HFFc6 (cell line): ENCODE results near the gene ZNRF3. TPM values are rescaled to one million over a fixed set of nuclear protein-coding genes. Genes with fewer than 3 reads are reported as not detected.

Experiments
- DNase-seq: peaks from one replicate; pipeline ENCODE4 v3.0.0-alpha.2; 2018
- H3K27ac Mint-ChIP-seq: 2 replicates; pipeline ENCODE4 v1.8.0; 2020; ENCODE audit warnings: mild to moderate bottlenecking, mixed read lengths
- H3K27me3 Mint-ChIP-seq: 2 replicates; pipeline ENCODE4 v1.8.0; 2021; ENCODE audit warnings: mild to moderate bottlenecking, moderate library complexity, mixed read lengths; ENCODE audit not compliant: insufficient read depth
- H3K36me3 Mint-ChIP-seq: 2 replicates; pipeline ENCODE4 v1.8.0; 2021; ENCODE audit warnings: low read depth, mixed read lengths
- H3K4me1 Mint-ChIP-seq: 2 replicates; pipeline ENCODE4 v1.8.0; 2020; ENCODE audit warnings: low read depth, mixed read lengths
- H3K4me3 Mint-ChIP-seq: 2 replicates; pipeline ENCODE4 v1.8.0; 2020; ENCODE audit warnings: mild to moderate bottlenecking, moderate library complexity, mixed read lengths
- H3K9me3 Mint-ChIP-seq: 2 replicates; pipeline ENCODE4 v1.8.0; 2020; ENCODE audit warnings: mild to moderate bottlenecking, mixed read lengths
- total RNA-seq, 6 experiments: library from RNA; stranded (reverse); fragmentation: NEBNext Ultra II Directional; extraction: Animal tissue kit (Norgen Biotek cat#: 25700); gene quantifications; 2 replicates in 1 of 6; 3 replicates in 5 of 6; pipeline ENCODE4 v1.2.3, GENCODE V29; 2021
- TF ChIP-seq, protein P1 (sequence below): fragments of 200-600 bp; sonication (generic); IDR thresholded peaks from 2 replicates; pipeline ENCODE4 v1.5.0; 2021; ENCODE audit warnings: antibody characterized with exemption, mild to moderate bottlenecking

The ZNRF3 gene
- total RNA-seq, 6 experiments from 2014 or later: 3.3 to 4.7 (median 3.6) TPM

DNA sequence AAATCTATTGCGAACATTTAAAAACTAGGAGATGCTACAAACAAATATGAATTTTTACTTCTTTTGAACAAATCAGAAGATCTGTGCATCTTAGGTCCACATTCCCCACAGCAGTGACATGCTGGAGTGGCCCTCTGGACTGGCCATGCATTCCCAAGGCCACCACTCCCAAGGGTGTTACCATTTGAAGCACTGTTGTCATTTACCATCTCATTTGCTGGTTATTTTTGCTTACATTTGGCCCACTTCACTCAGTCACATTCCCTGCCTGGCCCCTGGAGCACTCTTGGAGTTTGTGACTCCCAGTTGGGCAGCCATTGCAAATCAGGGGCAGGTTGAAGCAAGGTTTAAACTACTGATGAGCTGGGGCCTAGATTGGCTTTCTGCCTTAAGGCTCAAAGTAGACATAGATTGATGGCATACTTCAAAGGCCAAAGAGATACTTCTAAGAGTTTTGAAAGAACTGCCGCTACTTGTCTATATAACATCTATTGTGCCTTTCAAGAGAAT, 8.5 kb upstream of the ZNRF3 start:
- Mint-ChIP-seq H3K4me1 (peaks cover 6% of the 10 kb centered on the region; the same call in 1 of the 2 replicates), H3K36me3 (no peaks in the 10 kb centered on the region), H3K27me3 (peaks cover 3% of the 10 kb centered on the region; the same call in 1 of the 2 replicates), H3K9me3 (no peaks in the 10 kb centered on the region), H3K27ac (no peak overlapping the region), H3K4me3 (no peak overlapping the region)
- TF ChIP-seq, protein P1, sequence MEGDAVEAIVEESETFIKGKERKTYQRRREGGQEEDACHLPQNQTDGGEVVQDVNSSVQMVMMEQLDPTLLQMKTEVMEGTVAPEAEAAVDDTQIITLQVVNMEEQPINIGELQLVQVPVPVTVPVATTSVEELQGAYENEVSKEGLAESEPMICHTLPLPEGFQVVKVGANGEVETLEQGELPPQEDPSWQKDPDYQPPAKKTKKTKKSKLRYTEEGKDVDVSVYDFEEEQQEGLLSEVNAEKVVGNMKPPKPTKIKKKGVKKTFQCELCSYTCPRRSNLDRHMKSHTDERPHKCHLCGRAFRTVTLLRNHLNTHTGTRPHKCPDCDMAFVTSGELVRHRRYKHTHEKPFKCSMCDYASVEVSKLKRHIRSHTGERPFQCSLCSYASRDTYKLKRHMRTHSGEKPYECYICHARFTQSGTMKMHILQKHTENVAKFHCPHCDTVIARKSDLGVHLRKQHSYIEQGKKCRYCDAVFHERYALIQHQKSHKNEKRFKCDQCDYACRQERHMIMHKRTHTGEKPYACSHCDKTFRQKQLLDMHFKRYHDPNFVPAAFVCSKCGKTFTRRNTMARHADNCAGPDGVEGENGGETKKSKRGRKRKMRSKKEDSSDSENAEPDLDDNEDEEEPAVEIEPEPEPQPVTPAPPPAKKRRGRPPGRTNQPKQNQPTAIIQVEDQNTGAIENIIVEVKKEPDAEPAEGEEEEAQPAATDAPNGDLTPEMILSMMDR: no peak
- DNase-seq: no peak

DNA sequence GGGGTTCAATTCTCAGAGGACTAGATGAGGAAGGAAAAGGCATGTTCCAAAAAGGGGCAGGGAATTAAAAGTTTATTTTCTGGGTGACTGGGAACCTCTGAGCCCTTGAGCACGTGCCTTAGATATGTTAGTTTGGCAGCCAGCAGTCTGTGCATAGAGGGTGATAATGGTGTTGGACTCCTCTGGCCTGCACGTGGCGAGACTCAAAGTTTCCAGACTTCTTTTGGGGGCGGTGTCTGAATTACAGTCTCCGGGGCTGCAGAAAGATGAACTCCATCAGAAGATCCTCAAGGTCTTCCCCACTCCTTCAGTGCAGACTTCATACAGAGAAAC, 861 bp upstream of the ZNRF3 start:
- no peaks in the 10 kb centered on the region for H3K36me3 Mint-ChIP-seq
- H3K27me3 Mint-ChIP-seq: peaks cover 2% of the 10 kb centered on the region; the same call in 1 of the 2 replicates
- peaks cover 31% of the 10 kb centered on the region for H3K4me1 Mint-ChIP-seq
- DNase-seq: no peak
- TF ChIP-seq, protein P1: no peak
- peak overlapping the region; percentile 71; the same call in 1 of the 2 replicates for H3K27ac Mint-ChIP-seq
- no peaks in the 10 kb centered on the region for H3K9me3 Mint-ChIP-seq
- H3K4me3 Mint-ChIP-seq: peak overlapping the region; percentile 88

DNA sequence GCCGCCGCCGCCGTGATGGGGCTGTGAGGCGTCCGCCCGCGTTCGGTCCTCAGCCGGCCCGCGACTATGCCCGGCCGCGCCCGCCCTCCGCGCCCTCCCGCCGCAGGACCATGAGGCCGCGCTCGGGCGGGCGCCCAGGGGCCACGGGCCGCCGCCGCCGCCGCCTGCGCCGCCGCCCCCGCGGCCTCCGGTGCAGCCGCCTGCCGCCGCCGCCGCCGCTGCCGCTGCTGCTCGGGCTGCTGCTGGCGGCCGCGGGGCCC, 215 bp downstream of the ZNRF3 start:
- peaks cover 27% of the 10 kb centered on the region for H3K4me1 Mint-ChIP-seq
- DNase-seq: no peak
- no peak overlapping the region for H3K27ac Mint-ChIP-seq
- peaks cover 2% of the 10 kb centered on the region; the same call in 1 of the 2 replicates for H3K27me3 Mint-ChIP-seq
- TF ChIP-seq, protein P1: no peak
- peak overlapping the region; percentile 53; the same call in 1 of the 2 replicates for H3K4me3 Mint-ChIP-seq
- no peaks in the 10 kb centered on the region for H3K36me3 Mint-ChIP-seq
- H3K9me3 Mint-ChIP-seq: no peaks in the 10 kb centered on the region

- Mint-ChIP-seq H3K4me1 (peaks cover 25% of the 10 kb centered on the region), H3K9me3 (no peaks in the 10 kb centered on the region), H3K27me3 (peaks cover 2% of the 10 kb centered on the region; the same call in 1 of the 2 replicates), H3K36me3 (no peaks in the 10 kb centered on the region), H3K27ac (no peak overlapping the region), H3K4me3 (peak overlapping the region; percentile 85)
- no peak for DNase-seq
- TF ChIP-seq, protein P1: no peak; the same call in 1 of the 2 replicates
These were observed 760 bp downstream of the ZNRF3 start for GRCh38 chr22:28883917-28884746.

DNA sequence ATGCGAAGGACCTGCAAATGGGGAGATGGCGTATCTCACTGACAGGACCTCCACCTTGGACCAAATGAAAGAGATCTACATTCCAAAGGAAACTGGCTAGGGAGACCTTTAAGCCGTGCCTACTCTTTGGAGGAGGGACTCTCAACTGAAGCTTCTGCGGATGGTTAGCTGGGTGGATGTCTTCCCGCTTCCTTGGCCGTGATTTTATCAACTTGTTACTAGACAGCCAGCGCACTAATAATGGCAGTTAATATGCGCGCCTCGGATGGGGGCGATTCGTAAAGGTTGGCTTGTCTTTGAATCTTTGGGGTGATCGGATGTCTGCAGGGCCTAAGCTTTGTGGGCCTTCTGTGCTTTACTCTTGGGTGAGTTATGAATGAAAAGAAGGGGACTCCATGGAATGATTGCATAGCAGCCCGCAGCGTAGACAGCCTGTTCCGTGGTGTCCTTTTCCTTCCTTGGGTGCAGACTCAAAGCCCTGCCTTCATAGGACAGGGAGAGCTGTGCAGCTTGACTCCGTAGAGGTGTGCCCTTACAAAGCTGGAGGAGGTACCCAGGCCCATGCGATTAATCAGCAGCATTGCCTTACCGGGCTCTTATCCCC, 1.5 kb downstream of the ZNRF3 start:
- H3K4me1 Mint-ChIP-seq: peaks cover 25% of the 10 kb centered on the region
- no peak for DNase-seq
- H3K9me3 Mint-ChIP-seq: no peaks in the 10 kb centered on the region
- no peak overlapping the region for H3K27ac Mint-ChIP-seq
- peaks cover 2% of the 10 kb centered on the region; the same call in 1 of the 2 replicates for H3K27me3 Mint-ChIP-seq
- no peaks in the 10 kb centered on the region for H3K36me3 Mint-ChIP-seq
- H3K4me3 Mint-ChIP-seq: peak overlapping the region; percentile 85
- TF ChIP-seq, protein P1: no peak
